Measurements from ENCODE around the gene NTSR1.

- TF ChIP-seq, protein P1, sequence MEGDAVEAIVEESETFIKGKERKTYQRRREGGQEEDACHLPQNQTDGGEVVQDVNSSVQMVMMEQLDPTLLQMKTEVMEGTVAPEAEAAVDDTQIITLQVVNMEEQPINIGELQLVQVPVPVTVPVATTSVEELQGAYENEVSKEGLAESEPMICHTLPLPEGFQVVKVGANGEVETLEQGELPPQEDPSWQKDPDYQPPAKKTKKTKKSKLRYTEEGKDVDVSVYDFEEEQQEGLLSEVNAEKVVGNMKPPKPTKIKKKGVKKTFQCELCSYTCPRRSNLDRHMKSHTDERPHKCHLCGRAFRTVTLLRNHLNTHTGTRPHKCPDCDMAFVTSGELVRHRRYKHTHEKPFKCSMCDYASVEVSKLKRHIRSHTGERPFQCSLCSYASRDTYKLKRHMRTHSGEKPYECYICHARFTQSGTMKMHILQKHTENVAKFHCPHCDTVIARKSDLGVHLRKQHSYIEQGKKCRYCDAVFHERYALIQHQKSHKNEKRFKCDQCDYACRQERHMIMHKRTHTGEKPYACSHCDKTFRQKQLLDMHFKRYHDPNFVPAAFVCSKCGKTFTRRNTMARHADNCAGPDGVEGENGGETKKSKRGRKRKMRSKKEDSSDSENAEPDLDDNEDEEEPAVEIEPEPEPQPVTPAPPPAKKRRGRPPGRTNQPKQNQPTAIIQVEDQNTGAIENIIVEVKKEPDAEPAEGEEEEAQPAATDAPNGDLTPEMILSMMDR (IDR thresholded peaks at IDR 0.05): no peak
- no peak for TF ChIP-seq EP300 (IDR thresholded peaks at IDR 0.05)
Measured at GRCh38 chr20:62782893-62783278, 74.2 kb downstream of the NTSR1 start.

Data from ovary (tissue), 3 donors.